PFSK-1 (cell line): ENCODE data around the gene NRAP.

ENCODE experiments used
- POLR2AphosphoS5 ChIP-seq: IDR thresholded peaks from 2 replicates; pipeline ENCODE4 v1.6.1; 2012; ENCODE audit warnings: low read depth, mild to moderate bottlenecking, control low read depth, low read length, moderate library complexity
- TAF1 ChIP-seq: IDR thresholded peaks from 2 replicates; pipeline ENCODE4 v1.6.1; 2012; ENCODE audit warnings: low read length, control low read depth, borderline replicate concordance; ENCODE audit not compliant: insufficient read depth

DNA sequence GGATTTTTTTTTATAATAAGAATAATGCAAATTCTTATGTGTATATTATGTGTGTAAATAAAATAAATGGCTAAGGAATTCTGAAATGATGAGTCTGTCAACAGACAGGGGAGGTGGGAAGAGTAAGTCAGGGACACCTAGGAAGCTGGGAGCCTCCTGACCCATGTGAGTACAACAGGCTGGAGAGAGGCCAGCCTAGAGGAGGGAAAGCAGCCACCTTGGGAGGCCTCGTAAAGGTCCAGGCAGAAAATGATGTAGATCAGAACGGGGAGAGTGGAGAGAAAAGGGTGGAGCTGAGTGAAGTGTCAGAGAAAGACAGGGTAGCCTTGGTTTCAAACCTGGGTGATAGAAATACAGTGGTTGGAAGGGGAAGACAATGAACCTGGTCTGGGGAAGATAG is 6.9 kb downstream of the NRAP start:
- no peak for TF ChIP-seq POLR2AphosphoS5
- no peak for TF ChIP-seq TAF1
